WTC11 (cell line): Measurements from ENCODE around the gene RPS6KL1.

Source experiments
- CREB1 ChIP-seq: sonication (generic); formaldehyde crosslinking; IDR thresholded peaks from 2 replicates; pipeline ENCODE4 v1.8.0; 2023; ENCODE audit warnings: mild to moderate bottlenecking, missing genetic modification reagents
- CTCF ChIP-seq: fragments of 200-600 bp; IDR thresholded peaks from 2 replicates; pipeline ENCODE4 v1.8.0; 2022; ENCODE audit warnings: antibody characterized with exemption
- E2F5 ChIP-seq: sonication (generic); formaldehyde crosslinking; IDR thresholded peaks from 2 replicates; pipeline ENCODE4 v1.8.1; 2022; ENCODE audit warnings: mild to moderate bottlenecking, moderate library complexity, missing genetic modification reagents
- ESRRA ChIP-seq: sonication (generic); formaldehyde crosslinking; IDR thresholded peaks from 2 replicates; pipeline ENCODE4 v1.8.1; 2022; ENCODE audit warnings: mild to moderate bottlenecking, missing genetic modification reagents, borderline replicate concordance
- FOXJ3 ChIP-seq: sonication (generic); formaldehyde crosslinking; IDR thresholded peaks from 2 replicates; pipeline ENCODE4 v1.9.0; 2021; ENCODE audit warnings: missing genetic modification reagents, mild to moderate bottlenecking, borderline replicate concordance
- JUN ChIP-seq: sonication (generic); formaldehyde crosslinking; IDR thresholded peaks from 2 replicates; pipeline ENCODE4 v1.8.0; 2023; ENCODE audit warnings: mild to moderate bottlenecking, missing genetic modification reagents
- NFYB ChIP-seq: sonication (generic); formaldehyde crosslinking; conservative IDR thresholded peaks from 2 replicates; pipeline ENCODE4 v1.8.0; 2022; ENCODE audit warnings: low read depth, missing genetic modification reagents
- NR2C2 ChIP-seq: sonication (generic); formaldehyde crosslinking; IDR thresholded peaks from 2 replicates; pipeline ENCODE4 v1.8.0; 2022; ENCODE audit warnings: mild to moderate bottlenecking, missing genetic modification reagents
- RORB ChIP-seq: fragments of 250-450 bp; sonication (Bioruptor Pico); IDR thresholded peaks from 2 replicates; pipeline ENCODE4 v1.9.0; 2021; ENCODE audit warnings: mild to moderate bottlenecking
- STAT6 ChIP-seq: sonication (generic); formaldehyde crosslinking; conservative IDR thresholded peaks from 2 replicates; pipeline ENCODE4 v1.8.1; 2023; ENCODE audit warnings: mild to moderate bottlenecking, low read depth, missing genetic modification reagents, moderate library complexity
- TEAD4 ChIP-seq: sonication (generic); formaldehyde crosslinking; IDR thresholded peaks from 2 replicates; pipeline ENCODE4 v1.8.0; 2022; ENCODE audit warnings: mild to moderate bottlenecking, missing genetic modification reagents
- TF ChIP-seq, protein P1 (sequence below): sonication (generic); formaldehyde crosslinking; IDR thresholded peaks from 2 replicates; pipeline ENCODE4 v1.8.0; 2023; ENCODE audit warnings: missing genetic modification reagents
- TF ChIP-seq, protein P2 (sequence below): sonication (generic); formaldehyde crosslinking; IDR thresholded peaks from 2 replicates; pipeline ENCODE4 v1.8.1; 2022; ENCODE audit warnings: mild to moderate bottlenecking, missing genetic modification reagents, moderate library complexity, borderline replicate concordance

DNA sequence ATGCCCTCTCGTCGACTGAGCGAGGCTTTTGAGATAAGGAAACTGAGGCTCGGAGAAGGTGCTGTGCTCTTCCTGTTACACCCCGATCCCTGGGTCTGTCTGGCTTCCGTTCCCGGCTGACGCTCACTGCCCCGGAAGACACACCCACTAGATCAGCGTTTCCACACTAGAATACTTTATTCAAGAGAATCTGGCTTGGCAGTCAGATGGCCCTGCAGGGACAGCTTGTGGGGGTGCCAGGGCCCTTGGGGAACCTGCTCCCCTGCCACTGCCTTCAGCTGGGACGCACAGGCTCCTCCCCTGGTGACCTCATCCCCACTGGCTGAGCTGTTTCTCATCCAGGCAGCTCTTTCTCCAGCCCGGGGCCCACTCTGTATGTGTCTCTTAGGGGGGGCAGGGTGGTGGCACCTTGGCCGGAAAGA, 18.6 kb upstream of the RPS6KL1 start:
- TF ChIP-seq FOXJ3 (CRISPR knock-in tag) (no peak), CTCF (no peak), ESRRA (CRISPR knock-in tag) (no peak), STAT6 (CRISPR knock-in tag) (no peak), NFYB (CRISPR knock-in tag) (no peak), E2F5 (CRISPR knock-in tag) (no peak), CREB1 (CRISPR knock-in tag) (no peak), NR2C2 (CRISPR knock-in tag) (no peak), TEAD4 (CRISPR knock-in tag) (no peak), RORB (CRISPR knock-in tag) (no peak), JUN (no peak)
- TF ChIP-seq, protein P1, sequence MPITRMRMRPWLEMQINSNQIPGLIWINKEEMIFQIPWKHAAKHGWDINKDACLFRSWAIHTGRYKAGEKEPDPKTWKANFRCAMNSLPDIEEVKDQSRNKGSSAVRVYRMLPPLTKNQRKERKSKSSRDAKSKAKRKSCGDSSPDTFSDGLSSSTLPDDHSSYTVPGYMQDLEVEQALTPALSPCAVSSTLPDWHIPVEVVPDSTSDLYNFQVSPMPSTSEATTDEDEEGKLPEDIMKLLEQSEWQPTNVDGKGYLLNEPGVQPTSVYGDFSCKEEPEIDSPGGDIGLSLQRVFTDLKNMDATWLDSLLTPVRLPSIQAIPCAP = no peak
- TF ChIP-seq, protein P2, sequence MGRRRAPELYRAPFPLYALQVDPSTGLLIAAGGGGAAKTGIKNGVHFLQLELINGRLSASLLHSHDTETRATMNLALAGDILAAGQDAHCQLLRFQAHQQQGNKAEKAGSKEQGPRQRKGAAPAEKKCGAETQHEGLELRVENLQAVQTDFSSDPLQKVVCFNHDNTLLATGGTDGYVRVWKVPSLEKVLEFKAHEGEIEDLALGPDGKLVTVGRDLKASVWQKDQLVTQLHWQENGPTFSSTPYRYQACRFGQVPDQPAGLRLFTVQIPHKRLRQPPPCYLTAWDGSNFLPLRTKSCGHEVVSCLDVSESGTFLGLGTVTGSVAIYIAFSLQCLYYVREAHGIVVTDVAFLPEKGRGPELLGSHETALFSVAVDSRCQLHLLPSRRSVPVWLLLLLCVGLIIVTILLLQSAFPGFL = no peak
